ENCODE results near the gene PTP4A1.

The PTP4A1 gene

GRCh38 chr6:63554782-63555181 is 17.5 kb upstream of the PTP4A1 start:
- no peak overlapping the region for H3K27ac ChIP-seq (ENCODE audit: low read depth, low read length, severe bottlenecking)
- H3K9me3 ChIP-seq (ENCODE audit: control insufficient read depth, low read length), result no peaks in the 10 kb centered on the region
- WGBS, 2 experiments (ENCODE audit: insufficient coverage in 2 of 2), result 100% methylated on average over 1 of the region's 1 CpG; no CpG with 5 or more reads in 1 of the 2 experiments
- no peaks in the 10 kb centered on the region for H3K4me1 ChIP-seq (ENCODE audit: control insufficient read depth, insufficient read depth, low read length, poor library complexity, severe bottlenecking)
- no peak overlapping the region for H3K4me3 ChIP-seq (ENCODE audit: extremely low read depth, insufficient read depth, low read length, poor library complexity, severe bottlenecking)
- H3K36me3 ChIP-seq (ENCODE audit: control insufficient read depth, insufficient read depth, low read length), result no peaks in the 10 kb centered on the region

GRCh38 chr6:63556369-63556768 is 15.9 kb upstream of the PTP4A1 start:
- H3K4me1 ChIP-seq (ENCODE audit: control insufficient read depth, insufficient read depth, low read length, poor library complexity, severe bottlenecking), result no peaks in the 10 kb centered on the region
- no peak overlapping the region for H3K27ac ChIP-seq (ENCODE audit: low read depth, low read length, severe bottlenecking)
- H3K4me3 ChIP-seq (ENCODE audit: extremely low read depth, insufficient read depth, low read length, poor library complexity, severe bottlenecking), result no peak overlapping the region
- WGBS, 2 experiments (ENCODE audit: insufficient coverage in 2 of 2), result 90 to 100% methylated on average over 2 of the region's 4 CpGs
- H3K9me3 ChIP-seq (ENCODE audit: control insufficient read depth, low read length), result no peaks in the 10 kb centered on the region
- H3K36me3 ChIP-seq (ENCODE audit: control insufficient read depth, insufficient read depth, low read length), result no peaks in the 10 kb centered on the region

- Histone ChIP-seq H3K4me3 (ENCODE audit: extremely low read depth, insufficient read depth, low read length, poor library complexity, severe bottlenecking) (no peak overlapping the region), H3K9me3 (ENCODE audit: control insufficient read depth, low read length) (no peaks in the 10 kb centered on the region), H3K36me3 (ENCODE audit: control insufficient read depth, insufficient read depth, low read length) (no peaks in the 10 kb centered on the region), H3K27ac (ENCODE audit: low read depth, low read length, severe bottlenecking) (no peak overlapping the region), H3K4me1 (ENCODE audit: control insufficient read depth, insufficient read depth, low read length, poor library complexity, severe bottlenecking) (no peaks in the 10 kb centered on the region)
These were observed 14.0 kb upstream of the PTP4A1 start for GRCh38 chr6:63558278-63558677.

GRCh38 chr6:63560801-63561287 is 11.4 kb upstream of the PTP4A1 start:
- no peaks in the 10 kb centered on the region for H3K36me3 ChIP-seq (ENCODE audit: control insufficient read depth, insufficient read depth, low read length)
- WGBS, 2 experiments (ENCODE audit: insufficient coverage in 2 of 2), result 63% methylated on average over 1 of the region's 1 CpG; no CpG with 5 or more reads in 1 of the 2 experiments
- H3K9me3 ChIP-seq (ENCODE audit: control insufficient read depth, low read length), result no peaks in the 10 kb centered on the region
- no peak overlapping the region for H3K27ac ChIP-seq (ENCODE audit: low read depth, low read length, severe bottlenecking)
- H3K4me1 ChIP-seq (ENCODE audit: control insufficient read depth, insufficient read depth, low read length, poor library complexity, severe bottlenecking), result no peaks in the 10 kb centered on the region
- H3K4me3 ChIP-seq (ENCODE audit: extremely low read depth, insufficient read depth, low read length, poor library complexity, severe bottlenecking), result no peak overlapping the region

GRCh38 chr6:63561288-63561687 is 11.0 kb upstream of the PTP4A1 start:
- WGBS, 2 experiments (ENCODE audit: insufficient coverage in 2 of 2), result 80% methylated on average over 1 of the region's 2 CpGs; no CpG with 5 or more reads in 1 of the 2 experiments
- Histone ChIP-seq H3K4me3 (ENCODE audit: extremely low read depth, insufficient read depth, low read length, poor library complexity, severe bottlenecking) (no peak overlapping the region), H3K9me3 (ENCODE audit: control insufficient read depth, low read length) (no peaks in the 10 kb centered on the region), H3K4me1 (ENCODE audit: control insufficient read depth, insufficient read depth, low read length, poor library complexity, severe bottlenecking) (peaks cover 4% of the 10 kb centered on the region), H3K27ac (ENCODE audit: low read depth, low read length, severe bottlenecking) (no peak overlapping the region), H3K36me3 (ENCODE audit: control insufficient read depth, insufficient read depth, low read length) (no peaks in the 10 kb centered on the region)

- peaks cover 6% of the 10 kb centered on the region for H3K4me1 ChIP-seq (ENCODE audit: control insufficient read depth, insufficient read depth, low read length, poor library complexity, severe bottlenecking)
- no peak overlapping the region for H3K27ac ChIP-seq (ENCODE audit: low read depth, low read length, severe bottlenecking)
- H3K4me3 ChIP-seq (ENCODE audit: extremely low read depth, insufficient read depth, low read length, poor library complexity, severe bottlenecking), result no peak overlapping the region
- H3K36me3 ChIP-seq (ENCODE audit: control insufficient read depth, insufficient read depth, low read length), result no peaks in the 10 kb centered on the region
- no peaks in the 10 kb centered on the region for H3K9me3 ChIP-seq (ENCODE audit: control insufficient read depth, low read length)
- WGBS, 2 experiments (ENCODE audit: insufficient coverage in 2 of 2), result 67 to 92% methylated on average over 1 of the region's 1 CpG
These were observed 9.0 kb upstream of the PTP4A1 start for GRCh38 chr6:63563235-63563634.

GRCh38 chr6:63565058-63565726 is 7.1 kb upstream of the PTP4A1 start:
- no peaks in the 10 kb centered on the region for H3K36me3 ChIP-seq (ENCODE audit: control insufficient read depth, insufficient read depth, low read length)
- H3K27ac ChIP-seq (ENCODE audit: low read depth, low read length, severe bottlenecking), result no peak overlapping the region
- WGBS, 2 experiments (ENCODE audit: insufficient coverage in 2 of 2), result 69% methylated on average over 1 of the region's 4 CpGs; no CpG with 5 or more reads in 1 of the 2 experiments
- H3K9me3 ChIP-seq (ENCODE audit: control insufficient read depth, low read length), result no peaks in the 10 kb centered on the region
- no peak overlapping the region for H3K4me3 ChIP-seq (ENCODE audit: extremely low read depth, insufficient read depth, low read length, poor library complexity, severe bottlenecking)
- H3K4me1 ChIP-seq (ENCODE audit: control insufficient read depth, insufficient read depth, low read length, poor library complexity, severe bottlenecking), result peaks cover 6% of the 10 kb centered on the region

GRCh38 chr6:63565727-63566596 is 6.3 kb upstream of the PTP4A1 start:
- H3K27ac ChIP-seq (ENCODE audit: low read depth, low read length, severe bottlenecking), result no peak overlapping the region
- 80 to 100% methylated on average over 1 of the region's 4 CpGs for WGBS, 2 experiments (ENCODE audit: insufficient coverage in 2 of 2)
- peaks cover 6% of the 10 kb centered on the region for H3K4me1 ChIP-seq (ENCODE audit: control insufficient read depth, insufficient read depth, low read length, poor library complexity, severe bottlenecking)

GRCh38 chr6:63567966-63568365 is 4.3 kb upstream of the PTP4A1 start:
- H3K27ac ChIP-seq (ENCODE audit: low read depth, low read length, severe bottlenecking), result no peak overlapping the region
- WGBS, 2 experiments (ENCODE audit: insufficient coverage in 2 of 2), result no CpG with 5 or more reads among the region's 1 CpG
- no peaks in the 10 kb centered on the region for H3K36me3 ChIP-seq (ENCODE audit: control insufficient read depth, insufficient read depth, low read length)
- H3K4me1 ChIP-seq (ENCODE audit: control insufficient read depth, insufficient read depth, low read length, poor library complexity, severe bottlenecking), result peaks cover 6% of the 10 kb centered on the region
- no peaks in the 10 kb centered on the region for H3K9me3 ChIP-seq (ENCODE audit: control insufficient read depth, low read length)
- H3K4me3 ChIP-seq (ENCODE audit: extremely low read depth, insufficient read depth, low read length, poor library complexity, severe bottlenecking), result no peak overlapping the region

More at GRCh38 chr6:63565727-63566596, 6.3 kb upstream of the PTP4A1 start:
- no peaks in the 10 kb centered on the region for H3K36me3 ChIP-seq (ENCODE audit: control insufficient read depth, insufficient read depth, low read length)
- H3K4me3 ChIP-seq (ENCODE audit: extremely low read depth, insufficient read depth, low read length, poor library complexity, severe bottlenecking), result no peak overlapping the region
- no peaks in the 10 kb centered on the region for H3K9me3 ChIP-seq (ENCODE audit: control insufficient read depth, low read length)

GRCh38 chr6:63571361-63572043 is 778 bp upstream of the PTP4A1 start:
- peak overlapping the region; percentile 89 for H3K27ac ChIP-seq (ENCODE audit: low read depth, low read length, severe bottlenecking)
- H3K9me3 ChIP-seq (ENCODE audit: control insufficient read depth, low read length), result no peaks in the 10 kb centered on the region
- H3K4me1 ChIP-seq (ENCODE audit: control insufficient read depth, insufficient read depth, low read length, poor library complexity, severe bottlenecking), result peaks cover under 1% of the 10 kb centered on the region
- WGBS, 2 experiments (ENCODE audit: insufficient coverage in 2 of 2), result 14 to 15% methylated on average over 13 to 16 of the region's 20 CpGs
- H3K36me3 ChIP-seq (ENCODE audit: control insufficient read depth, insufficient read depth, low read length), result peaks cover 11% of the 10 kb centered on the region
- H3K4me3 ChIP-seq (ENCODE audit: extremely low read depth, insufficient read depth, low read length, poor library complexity, severe bottlenecking), result peak overlapping the region; percentile 95

Measured in mesodermal cell (in vitro differentiated cells).